ENCODE results near the gene TMPRSS3. TPM values are rescaled to one million over a fixed set of nuclear protein-coding genes. Genes with fewer than 3 reads are reported as not detected.

The TMPRSS3 gene
- total RNA-seq, 4 donors from 2014 or later = 5.0 to 12.6 (median 6.2) TPM

GRCh38 chr21:42379426-42380215 is 16.2 kb downstream of the TMPRSS3 start:
- DNase-seq = no peak

GRCh38 chr21:42378418-42378817 is 17.4 kb downstream of the TMPRSS3 start:
- peaks cover 19 to 30% of the 10 kb centered on the region in 2 donors for H3K4me1 ChIP-seq
- 84 to 87% methylated on average over 8 of the region's 8 CpGs for WGBS, 2 donors
- no peak overlapping the region for H3K27ac ChIP-seq
- no peaks in the 10 kb centered on the region for H3K9me3 ChIP-seq
- H3K27me3 ChIP-seq = no peaks in the 10 kb centered on the region
- DNase-seq = no peak
- H3K4me3 ChIP-seq (replicated peaks in 1 of 3) = no peak overlapping the region
- no peaks in the 10 kb centered on the region for H3K36me3 ChIP-seq
- TF ChIP-seq CTCF (IDR thresholded peaks at IDR 0.05) (no peak), POLR2A (IDR thresholded peaks at IDR 0.05) (no peak)
- intact Hi-C loops (cut with DNase I) = no loop called here

More at GRCh38 chr21:42379426-42380215, 16.2 kb downstream of the TMPRSS3 start:
- 82 to 90% methylated on average over 14 to 17 of the region's 17 CpGs for WGBS, 2 donors
- H3K4me1 ChIP-seq = peaks cover 19 to 33% of the 10 kb centered on the region in 2 donors
- intact Hi-C loops (cut with DNase I) = loop anchor here (10.0 kb wide), 1 partner anchor 65 kb away; the partner anchor contains the start of gene TFF3
- H3K36me3 ChIP-seq = no peaks in the 10 kb centered on the region
- H3K27ac ChIP-seq = no peak overlapping the region
- TF ChIP-seq POLR2A (IDR thresholded peaks at IDR 0.05) (no peak), CTCF (IDR thresholded peaks at IDR 0.05) (no peak)
- H3K27me3 ChIP-seq = no peaks in the 10 kb centered on the region
- no peak overlapping the region for H3K4me3 ChIP-seq (replicated peaks in 1 of 3)
- no peaks in the 10 kb centered on the region for H3K9me3 ChIP-seq

- no peak for TF ChIP-seq POLR2A (IDR thresholded peaks at IDR 0.05)
- no peak for TF ChIP-seq CTCF (IDR thresholded peaks at IDR 0.05)
- DNase-seq = no peak
Observed at GRCh38 chr21:42377951-42378340, 17.9 kb downstream of the TMPRSS3 start.

GRCh38 chr21:42377211-42377950 is 18.5 kb downstream of the TMPRSS3 start:
- 82 to 91% methylated on average over 23 to 24 of the region's 24 CpGs for WGBS, 2 donors
- Histone ChIP-seq H3K36me3 (no peaks in the 10 kb centered on the region), H3K27ac (no peak overlapping the region), H3K27me3 (no peaks in the 10 kb centered on the region), H3K4me1 (peaks cover 19 to 30% of the 10 kb centered on the region in 2 donors), H3K9me3 (no peaks in the 10 kb centered on the region), H3K4me3 (replicated peaks in 1 of 3) (no peak overlapping the region)
- intact Hi-C loops (cut with DNase I) = no loop called here
- DNase-seq = no peak
- TF ChIP-seq CTCF (IDR thresholded peaks at IDR 0.05) (no peak), POLR2A (IDR thresholded peaks at IDR 0.05) (no peak)

More at GRCh38 chr21:42377951-42378340, 17.9 kb downstream of the TMPRSS3 start:
- intact Hi-C loops (cut with DNase I) = no loop called here
- Histone ChIP-seq H3K4me1 (peaks cover 19 to 30% of the 10 kb centered on the region in 2 donors), H3K27me3 (no peaks in the 10 kb centered on the region), H3K27ac (no peak overlapping the region), H3K36me3 (no peaks in the 10 kb centered on the region), H3K9me3 (no peaks in the 10 kb centered on the region), H3K4me3 (replicated peaks in 1 of 3) (no peak overlapping the region)
- WGBS, 2 donors = 93 to 97% methylated on average over 2 to 5 of the region's 5 CpGs

All from thyroid gland (tissue), 4 donors.